GM12872 (cell line): ENCODE results near the gene HCN4.

Experiments used
- CTCF ChIP-seq: IDR thresholded peaks from 3 replicates; pipeline ENCODE4 v1.5.1; 2011; ENCODE audit warnings: low read depth, mild to moderate bottlenecking, low read length, moderate library complexity; ENCODE audit not compliant: insufficient read depth

The HCN4 gene

GRCh38 chr15:73354241-73354640 lies 14.5 kb downstream of the HCN4 start:
- TF ChIP-seq CTCF = no peak

GRCh38 chr15:73353734-73354133 lies 15.0 kb downstream of the HCN4 start:
- TF ChIP-seq CTCF = no peak

- no peak for TF ChIP-seq CTCF
Observed at GRCh38 chr15:73352082-73352481, 16.7 kb downstream of the HCN4 start.

GRCh38 chr15:73349191-73349590 lies 19.6 kb downstream of the HCN4 start:
- TF ChIP-seq CTCF = no peak

- no peak for TF ChIP-seq CTCF
Observed at GRCh38 chr15:73346735-73347312, 21.9 kb downstream of the HCN4 start.

- no peak for TF ChIP-seq CTCF
Observed at GRCh38 chr15:73345658-73346057, 23.1 kb downstream of the HCN4 start.

- TF ChIP-seq CTCF = no peak
Observed at GRCh38 chr15:73344056-73344455, 24.7 kb downstream of the HCN4 start.
